ENCODE results near the gene DLK1.

DNA sequence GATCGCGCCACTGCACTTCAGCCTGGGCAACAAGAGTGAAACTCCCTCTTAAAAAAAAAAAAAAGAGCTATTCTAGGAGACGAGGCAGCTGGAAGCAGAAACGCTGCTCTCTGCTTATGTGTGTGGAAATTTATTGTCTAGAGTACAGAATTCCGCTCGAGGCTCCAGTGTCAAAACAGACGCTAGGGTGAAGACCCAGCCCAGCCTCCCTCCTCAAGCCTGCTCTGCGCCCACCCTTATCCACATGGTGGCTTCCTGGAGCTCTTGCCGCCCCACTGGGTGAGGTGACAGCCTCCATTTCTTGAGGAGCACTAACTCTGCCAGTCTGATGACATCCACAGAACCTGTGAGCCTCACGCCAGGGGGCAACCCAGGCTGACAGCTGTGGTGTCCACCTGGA is 49.5 kb upstream of the DLK1 start:
- TF ChIP-seq EZH2 (IDR thresholded peaks at IDR 0.05; ENCODE audit: borderline replicate concordance, low read length), result no peak
- TF ChIP-seq, protein P1, sequence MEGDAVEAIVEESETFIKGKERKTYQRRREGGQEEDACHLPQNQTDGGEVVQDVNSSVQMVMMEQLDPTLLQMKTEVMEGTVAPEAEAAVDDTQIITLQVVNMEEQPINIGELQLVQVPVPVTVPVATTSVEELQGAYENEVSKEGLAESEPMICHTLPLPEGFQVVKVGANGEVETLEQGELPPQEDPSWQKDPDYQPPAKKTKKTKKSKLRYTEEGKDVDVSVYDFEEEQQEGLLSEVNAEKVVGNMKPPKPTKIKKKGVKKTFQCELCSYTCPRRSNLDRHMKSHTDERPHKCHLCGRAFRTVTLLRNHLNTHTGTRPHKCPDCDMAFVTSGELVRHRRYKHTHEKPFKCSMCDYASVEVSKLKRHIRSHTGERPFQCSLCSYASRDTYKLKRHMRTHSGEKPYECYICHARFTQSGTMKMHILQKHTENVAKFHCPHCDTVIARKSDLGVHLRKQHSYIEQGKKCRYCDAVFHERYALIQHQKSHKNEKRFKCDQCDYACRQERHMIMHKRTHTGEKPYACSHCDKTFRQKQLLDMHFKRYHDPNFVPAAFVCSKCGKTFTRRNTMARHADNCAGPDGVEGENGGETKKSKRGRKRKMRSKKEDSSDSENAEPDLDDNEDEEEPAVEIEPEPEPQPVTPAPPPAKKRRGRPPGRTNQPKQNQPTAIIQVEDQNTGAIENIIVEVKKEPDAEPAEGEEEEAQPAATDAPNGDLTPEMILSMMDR (conservative IDR thresholded peaks at IDR 0.05 in 1 of 2, IDR thresholded peaks at IDR 0.05 in 1 of 2; ENCODE audit: extremely low read depth in 1 of 2, insufficient read depth in 1 of 2, low read depth in 1 of 2, low read length in 2 of 2), result no peak
